HepG2 (cell line): Measurements from ENCODE around the gene PDGFA. TPM values are rescaled to one million over a fixed set of nuclear protein-coding genes. Genes with fewer than 3 reads are reported as not detected.

Experiments used
- ADNP ChIP-seq: sonication (generic); formaldehyde crosslinking; IDR thresholded peaks from 2 replicates; pipeline ENCODE4 v1.4.0; 2020; ENCODE audit warnings: missing genetic modification reagents
- CTCF ChIP-seq: sonication (generic); formaldehyde crosslinking; IDR thresholded peaks from 2 replicates; pipeline ENCODE4 v1.5.0; 2020; ENCODE audit warnings: mild to moderate bottlenecking, missing genetic modification reagents, moderate library complexity
- GATAD2A ChIP-seq: IDR thresholded peaks from 2 replicates; pipeline ENCODE4 v1.6.1; 2016
- GZF1 ChIP-seq: sonication (generic); formaldehyde crosslinking; IDR thresholded peaks from 2 replicates; pipeline ENCODE4 v1.5.1; 2020; ENCODE audit warnings: mild to moderate bottlenecking, missing genetic modification reagents
- HDAC2 ChIP-seq: sonication (generic); formaldehyde crosslinking; IDR thresholded peaks from 2 replicates; pipeline ENCODE4 v1.4.0; 2020; ENCODE audit warnings: missing genetic modification reagents
- HNRNPL ChIP-seq: fragments of 200-400 bp; formaldehyde crosslinking; IDR thresholded peaks from 2 replicates; pipeline ENCODE4 v1.6.1; 2017; ENCODE audit warnings: mild to moderate bottlenecking, low read depth, low read length
- HNRNPUL1 ChIP-seq: fragments of 200-400 bp; formaldehyde crosslinking; IDR thresholded peaks from 2 replicates; pipeline ENCODE4 v1.6.1; 2017; ENCODE audit warnings: low read depth, mild to moderate bottlenecking, low read length, moderate library complexity
- ISL2 ChIP-seq: sonication (generic); formaldehyde crosslinking; IDR thresholded peaks from 2 replicates; pipeline ENCODE4 v1.5.0; 2020; ENCODE audit warnings: missing genetic modification reagents
- POGZ ChIP-seq: sonication (generic); formaldehyde crosslinking; IDR thresholded peaks from 2 replicates; pipeline ENCODE4 v1.4.0; 2020; ENCODE audit warnings: mild to moderate bottlenecking, missing genetic modification reagents
- PRDM15 ChIP-seq: sonication (generic); formaldehyde crosslinking; IDR thresholded peaks from 2 replicates; pipeline ENCODE4 v1.4.0; 2020; ENCODE audit warnings: missing genetic modification reagents
- RBM22 ChIP-seq: fragments of 200-400 bp; formaldehyde crosslinking; optimal IDR thresholded peaks from 2 replicates; pipeline ENCODE3; 2017; ENCODE audit warnings: mild to moderate bottlenecking, low read length, moderate library complexity
- SAP130 ChIP-seq: IDR thresholded peaks from 2 replicates; pipeline ENCODE4 v1.6.1; 2016; ENCODE audit warnings: low read depth
- TCF12 ChIP-seq, 2 experiments: fragments of 450-650 bp in 1 of 2; sonication (generic) in 1 of 2; formaldehyde crosslinking in 1 of 2; IDR thresholded peaks; 2 replicates each; pipeline versions ENCODE4 v1.6.1 to v1.8.0; 2017 to 2022; ENCODE audit warnings: antibody characterized with exemption in 1 of 2, mild to moderate bottlenecking in 1 of 2, missing genetic modification reagents in 1 of 2, moderate library complexity in 1 of 2
- TGIF2 ChIP-seq: IDR thresholded peaks from 2 replicates; pipeline ENCODE4 v1.6.1; 2016; ENCODE audit warnings: control low read depth, missing compliant biosample characterization
- ZBTB7B ChIP-seq: sonication (generic); formaldehyde crosslinking; IDR thresholded peaks from 2 replicates; pipeline ENCODE4 v1.4.0; 2020; ENCODE audit warnings: missing genetic modification reagents
- ZNF335 ChIP-seq: sonication (generic); formaldehyde crosslinking; IDR thresholded peaks from 2 replicates; pipeline ENCODE4 v1.4.0; 2020; ENCODE audit warnings: missing genetic modification reagents
- ZNF337 ChIP-seq: sonication (generic); formaldehyde crosslinking; IDR thresholded peaks from 2 replicates; pipeline ENCODE4 v1.5.1; 2020; ENCODE audit warnings: missing genetic modification reagents, low read depth, mild to moderate bottlenecking, borderline replicate concordance
- ZNF530 ChIP-seq: sonication (generic); formaldehyde crosslinking; IDR thresholded peaks from 2 replicates; pipeline ENCODE4 v1.5.0; 2020; ENCODE audit warnings: low read depth, mild to moderate bottlenecking, missing genetic modification reagents
- ZNF546 ChIP-seq: sonication (generic); formaldehyde crosslinking; conservative IDR thresholded peaks from 2 replicates; pipeline ENCODE4 v1.8.1; 2023; ENCODE audit warnings: mild to moderate bottlenecking, missing genetic modification reagents
- ZNF713 ChIP-seq: sonication (generic); formaldehyde crosslinking; IDR thresholded peaks from 2 replicates; pipeline ENCODE4 v1.4.0; 2020; ENCODE audit warnings: mild to moderate bottlenecking, missing genetic modification reagents
- ZNF737 ChIP-seq: sonication (generic); formaldehyde crosslinking; IDR thresholded peaks from 2 replicates; pipeline ENCODE4 v1.5.0; 2020; ENCODE audit warnings: missing genetic modification reagents, mild to moderate bottlenecking, borderline replicate concordance
- ZNF749 ChIP-seq: sonication (generic); formaldehyde crosslinking; IDR thresholded peaks from 2 replicates; pipeline ENCODE4 v1.8.0; 2022; ENCODE audit warnings: mild to moderate bottlenecking, missing genetic modification reagents, moderate library complexity, borderline replicate concordance
- ZNF772 ChIP-seq: sonication (generic); formaldehyde crosslinking; IDR thresholded peaks from 2 replicates; pipeline ENCODE4 v1.5.0; 2020; ENCODE audit warnings: mild to moderate bottlenecking, missing genetic modification reagents
- ZNF816 ChIP-seq: sonication (generic); formaldehyde crosslinking; IDR thresholded peaks from 2 replicates; pipeline ENCODE4 v1.8.0; 2022; ENCODE audit warnings: missing genetic modification reagents, mild to moderate bottlenecking, borderline replicate concordance
- polyA plus RNA-seq, 8 experiments: library from polyadenylated mRNA; depleted of rRNA in 3 of 8; stranded (reverse) in 7 of 8; unstranded in 1 of 8; fragments of >200 nt; fragmentation: Illumina TruSeq in 4 of 8; extraction: Trizol in 4 of 8; gene quantifications; 2 replicates each; pipeline versions ENCODE4 v1.2.1 to v1.2.3, GENCODE V29; 2011 to 2016; ENCODE audit warnings: low read depth in 4 of 8, missing spikeins in 1 of 8, mixed read lengths in 1 of 8; ENCODE audit not compliant: insufficient read depth in 1 of 8
- total RNA-seq, 5 experiments: library from RNA; depleted of rRNA; stranded (reverse); fragments of >200 nt; fragmentation: Illumina TruSeq; extraction: Trizol; gene quantifications; 2 replicates each; pipeline ENCODE4 v1.2.3, GENCODE V29; 2016; ENCODE audit warnings: low read depth in 1 of 5
- TF ChIP-seq, protein P1 (sequence below): sonication (generic); formaldehyde crosslinking; IDR thresholded peaks from 2 replicates; pipeline ENCODE4 v1.5.0; 2020; ENCODE audit warnings: missing genetic modification reagents, mild to moderate bottlenecking, borderline replicate concordance

The PDGFA gene
- total and polyA plus RNA-seq, 2 of the 13 experiments (the other 11 are each of a cell fraction or from before 2014, with no cell fraction given): 1.5 to 3.4 TPM

GRCh38 chr7:537911-538634 is 18.4 kb upstream of the PDGFA start (continued):
- TF ChIP-seq GZF1 (CRISPR knock-in tag): no peak
- TF ChIP-seq RBM22: no peak
- TF ChIP-seq SAP130 (CRISPR knock-in tag): peak; percentile 66; the same call in 1 of the 2 replicates
- peak; percentile 69; the same call in 1 of the 2 replicates for TF ChIP-seq ZNF772 (CRISPR knock-in tag)
- TF ChIP-seq ZNF713 (CRISPR knock-in tag): no peak
- TF ChIP-seq ZNF546 (CRISPR knock-in tag): no peak
- TF ChIP-seq GATAD2A (CRISPR knock-in tag): 0 out of 2 replicates have a peak, but pooled peaks have one; percentile 20
- TF ChIP-seq POGZ: no peak
- TF ChIP-seq ZNF737 (CRISPR knock-in tag): no peak
- TF ChIP-seq, protein P1, sequence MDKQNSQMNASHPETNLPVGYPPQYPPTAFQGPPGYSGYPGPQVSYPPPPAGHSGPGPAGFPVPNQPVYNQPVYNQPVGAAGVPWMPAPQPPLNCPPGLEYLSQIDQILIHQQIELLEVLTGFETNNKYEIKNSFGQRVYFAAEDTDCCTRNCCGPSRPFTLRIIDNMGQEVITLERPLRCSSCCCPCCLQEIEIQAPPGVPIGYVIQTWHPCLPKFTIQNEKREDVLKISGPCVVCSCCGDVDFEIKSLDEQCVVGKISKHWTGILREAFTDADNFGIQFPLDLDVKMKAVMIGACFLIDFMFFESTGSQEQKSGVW (CRISPR knock-in tag): no peak
- TF ChIP-seq ISL2 (CRISPR knock-in tag): peak; percentile 38; the same call in 1 of the 2 replicates
- TF ChIP-seq CTCF: 0 out of 2 replicates have a peak, but pooled peaks have one; percentile 7
- 0 out of 2 replicates have a peak, but pooled peaks have one; percentile 31 for TF ChIP-seq PRDM15 (CRISPR knock-in tag)
- TF ChIP-seq ZNF530: no peak
- no peak for TF ChIP-seq ZNF816 (CRISPR knock-in tag)
- 0 out of 2 replicates have a peak, but pooled peaks have one; percentile 35 for TF ChIP-seq HDAC2 (CRISPR knock-in tag)
- no peak for TF ChIP-seq HNRNPL
- TF ChIP-seq ZNF337 (CRISPR knock-in tag): no peak
- TF ChIP-seq ZNF335 (CRISPR knock-in tag): no peak
- no peak for TF ChIP-seq TCF12 (IDR thresholded peaks at IDR 0.05)
- TF ChIP-seq TCF12 (CRISPR knock-in tag; IDR thresholded peaks at IDR 0.05): 0 out of 2 replicates have a peak, but pooled peaks have one; percentile 44
- TF ChIP-seq HNRNPUL1: no peak
- no peak for TF ChIP-seq TGIF2 (CRISPR knock-in tag)
- TF ChIP-seq ADNP (CRISPR knock-in tag): 0 out of 2 replicates have a peak, but pooled peaks have one; percentile 35
- TF ChIP-seq ZNF749 (CRISPR knock-in tag): 0 out of 2 replicates have a peak, but pooled peaks have one; percentile 13
- peak; percentile 44; the same call in 1 of the 2 replicates for TF ChIP-seq ZBTB7B (CRISPR knock-in tag)
